B cell (primary cell): ENCODE results near the gene CHKA. TPM values are rescaled to one million over a fixed set of nuclear protein-coding genes. Genes with fewer than 3 reads are reported as not detected.

ENCODE experiments used
- ATAC-seq: fragments of 200-7000 bp; cut with Tn5 transposase; one replicate; pipeline ENCODE4 v1.10.0; 2021; ENCODE audit warnings: low read depth, mild to moderate bottlenecking, moderate number of reproducible peaks, moderate library complexity
- CTCF ChIA-PET: fragments of 350-600 bp; sonication (Branson Sonifier 250); formaldehyde crosslinking; loops from one replicate; lab custom pipeline; 2021; ENCODE audit warnings: antibody characterized with exemption, inconsistent platforms; lab: Charles Lee
- POLR2A ChIA-PET: fragments of 350-600 bp; sonication (Branson Sonifier 250); formaldehyde crosslinking; loops from one replicate; lab custom pipeline; 2021; ENCODE audit warnings: antibody characterized with exemption; lab: Charles Lee
- DNase-seq: peaks from one replicate; pipeline ENCODE4 v3.0.0; 2013
- H2AFZ ChIP-seq: 2 replicates; pipeline ENCODE4 v1.6.1; 2012; ENCODE audit warnings: mild to moderate bottlenecking, low read depth, low read length; ENCODE audit not compliant: insufficient read depth, poor library complexity, severe bottlenecking
- H3K27ac ChIP-seq, 2 donors: 1 replicate in 1 of 2; 2 replicates in 1 of 2; pipeline ENCODE4 v1.5.1; 2012 to 2013; ENCODE audit warnings: low read length in 2 of 2, mild to moderate bottlenecking in 2 of 2, moderate library complexity in 1 of 2
- H3K27me3 ChIP-seq, 4 experiments: fragments of 200-600 bp in 1 of 4; sonication (generic) in 1 of 4; replicated peaks in 1 of 4; 1 replicate in 2 of 4; 2 replicates in 2 of 4; pipeline versions ENCODE4 v1.6.1 to v1.7.0; 2013 to 2016; ENCODE audit warnings: low read length in 3 of 4, mild to moderate bottlenecking in 2 of 4, mixed read lengths in 1 of 4, moderate library complexity in 1 of 4; ENCODE audit not compliant: insufficient read depth in 4 of 4, control insufficient read depth in 3 of 4; ENCODE audit errors: control extremely low read depth in 1 of 4
- H3K36me3 ChIP-seq, 2 experiments: replicated peaks in 1 of 2; 1 replicate in 1 of 2; 2 replicates in 1 of 2; pipeline versions ENCODE4 v1.6.1 to v1.7.1; 2013; ENCODE audit warnings: low read length in 1 of 2; ENCODE audit not compliant: insufficient read depth in 2 of 2, control insufficient read depth in 1 of 2; ENCODE audit errors: control extremely low read depth in 1 of 2, extremely low read depth in 1 of 2
- H3K4me1 ChIP-seq, 2 donors: fragments of 200-600 bp in 1 of 2; sonication (generic) in 1 of 2; 1 replicate in 1 of 2; 2 replicates in 1 of 2; pipeline versions ENCODE4 v1.5.1 to v1.6.1; 2013 to 2017; ENCODE audit warnings: low read length in 2 of 2; ENCODE audit not compliant: control insufficient read depth in 2 of 2, insufficient read depth in 2 of 2
- H3K4me2 ChIP-seq: replicated peaks from 2 replicates; pipeline ENCODE3; 2012; ENCODE audit warnings: mild to moderate bottlenecking, low read depth, low read length; ENCODE audit not compliant: poor library complexity, severe bottlenecking
- H3K4me3 ChIP-seq, 5 experiments: fragments of 200-600 bp in 1 of 5; sonication (generic) in 1 of 5; 1 replicate in 3 of 5; 2 replicates in 2 of 5; pipeline versions ENCODE4 v1.5.1 to v1.7.0; 2011 to 2016; ENCODE audit warnings: low read length in 4 of 5, mild to moderate bottlenecking in 4 of 5, low read depth in 2 of 5, control low read depth in 1 of 5, moderate library complexity in 1 of 5; ENCODE audit not compliant: insufficient read depth in 1 of 5; ENCODE audit errors: control extremely low read depth in 1 of 5, extremely low read depth in 1 of 5
- H3K79me2 ChIP-seq: fragments of 200-600 bp; sonication (generic); one replicate; pipeline ENCODE4 v1.6.0; 2016; ENCODE audit warnings: low read length; ENCODE audit not compliant: control insufficient read depth, insufficient read depth
- H3K9ac ChIP-seq: fragments of 200-600 bp; sonication (generic); 2 replicates; pipeline ENCODE4 v1.6.1; 2017; ENCODE audit warnings: mild to moderate bottlenecking, low read length, moderate library complexity
- H3K9me3 ChIP-seq, 3 donors: one replicate each; pipeline versions ENCODE4 v1.6.1 to v1.7.1; 2013; ENCODE audit warnings: low read length in 2 of 3; ENCODE audit not compliant: control insufficient read depth in 2 of 3, insufficient read depth in 1 of 3; ENCODE audit errors: control extremely low read depth in 1 of 3
- H4K20me1 ChIP-seq: 2 replicates; pipeline ENCODE4 v1.6.0; 2012; ENCODE audit warnings: mild to moderate bottlenecking, low read length; ENCODE audit not compliant: insufficient read depth, control insufficient read depth, poor library complexity, severe bottlenecking
- H3K27ac Mint-ChIP-seq: one replicate; pipeline ENCODE4 v1.8.0; 2021; ENCODE audit warnings: mixed read lengths
- H3K27me3 Mint-ChIP-seq: one replicate; pipeline ENCODE4 v1.8.0; 2021; ENCODE audit warnings: mixed read lengths
- H3K4me1 Mint-ChIP-seq: one replicate; pipeline ENCODE4 v1.8.0; 2021; ENCODE audit warnings: mixed read lengths
- H3K4me3 Mint-ChIP-seq: one replicate; pipeline ENCODE4 v1.8.0; 2021; ENCODE audit warnings: mixed read lengths
- H3K9me3 Mint-ChIP-seq: one replicate; pipeline ENCODE4 v1.8.0; 2022; ENCODE audit warnings: mixed read lengths; ENCODE audit not compliant: insufficient read depth
- CTCF ChIP-seq: fragments of 200-600 bp; IDR thresholded peaks from one replicate; pipeline ENCODE4 v1.8.0; 2022; ENCODE audit warnings: antibody characterized with exemption, mild to moderate bottlenecking
- EZH2 ChIP-seq: IDR thresholded peaks from 2 replicates; pipeline ENCODE4 v1.6.1; 2012; ENCODE audit warnings: borderline replicate concordance, low read depth, mild to moderate bottlenecking, moderate library complexity, low read length; ENCODE audit not compliant: insufficient read depth, poor library complexity, severe bottlenecking
- WGBS: methylation state at CpG from one replicate; pipeline ENCODE4 v1.1.5; 2013; ENCODE audit warnings: missing lambda C conversion rate; ENCODE audit not compliant: insufficient coverage; 5-methylcytosine and 5-hydroxymethylcytosine counted together
- intact Hi-C: fragments of 100-400 bp; cut with micrococcal nuclease; formaldehyde crosslinking; loops from one replicate; pipeline ENCODE4 v1.10.0; 2022
- polyA plus RNA-seq: library from polyadenylated mRNA; depleted of rRNA; stranded (reverse); fragments of >200 nt; gene quantifications from 2 replicates; pipeline ENCODE4 v1.2.3, GENCODE V29; 2012
- total RNA-seq, 2 donors: library from RNA; stranded (reverse); fragments of 120-200 nt in 1 of 2; gene quantifications; 1 replicate in 1 of 2; 2 replicates in 1 of 2; pipeline versions ENCODE4 v1.2.3 to v1.2.4, GENCODE V29; 2013 to 2022

The CHKA gene
- total and polyA plus RNA-seq, 2 donors (not counting 1 experiment from before 2014, with no cell fraction given) = 10.6 to 20.6 TPM

DNA sequence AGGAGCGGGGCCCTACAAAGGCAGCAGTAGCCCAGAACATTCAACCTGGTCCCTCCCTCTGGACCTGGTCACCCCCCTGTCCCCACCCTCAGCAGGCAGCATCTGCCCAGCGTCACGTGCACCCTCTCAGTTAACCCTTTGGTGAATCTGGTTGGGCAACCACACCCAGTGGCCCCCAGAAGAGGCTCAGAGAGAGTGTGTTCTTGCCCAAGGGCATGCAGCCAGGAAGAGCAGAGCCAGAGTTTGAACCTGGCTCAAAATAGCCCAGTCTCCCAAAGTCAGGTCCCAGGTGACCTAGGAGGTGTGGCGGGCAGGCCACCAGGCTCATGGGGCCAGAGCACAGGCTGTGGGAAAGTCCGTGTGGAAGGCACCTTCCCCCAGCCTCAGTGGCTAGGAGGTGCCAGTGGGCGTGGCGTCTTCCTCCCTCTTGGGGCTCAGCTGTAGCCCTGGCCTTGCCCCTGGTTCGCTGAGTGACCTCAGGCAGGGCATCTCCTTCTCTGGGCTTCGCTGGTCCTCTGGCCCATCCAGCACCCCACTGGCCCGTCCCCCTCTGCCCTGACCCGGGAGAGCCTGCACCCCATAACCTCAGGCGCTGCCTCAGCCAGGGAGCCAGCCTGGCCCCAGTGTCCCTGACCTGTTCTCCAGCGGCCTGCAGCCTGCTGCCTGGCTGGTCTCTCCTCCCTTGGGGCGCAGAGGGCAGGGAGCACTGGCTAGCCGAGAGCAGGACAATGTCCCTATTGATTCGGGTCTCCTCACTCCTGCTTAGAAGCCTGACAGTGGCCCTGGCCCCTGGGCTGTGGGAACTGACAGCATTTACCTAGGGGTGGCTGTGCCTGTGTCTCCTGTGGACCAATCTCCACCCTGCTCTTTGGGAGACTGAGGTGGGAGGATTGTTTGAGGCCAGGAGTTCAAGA is 104.0 kb downstream of the CHKA start:
- Histone ChIP-seq H3K36me3 (no peaks in the 10 kb centered on the region), H3K27me3 (no peaks in the 10 kb centered on the region), H3K4me3 (no peak overlapping the region), H3K9ac (no peak overlapping the region), H3K79me2 (no peaks in the 10 kb centered on the region), H3K27ac (no peak overlapping the region), H2AFZ (no peak overlapping the region), H4K20me1 (no peaks in the 10 kb centered on the region), H3K4me1 (no peaks in the 10 kb centered on the region), H3K9me3 (no peaks in the 10 kb centered on the region), H3K4me2 (no peak overlapping the region)
- CTCF ChIA-PET = no interaction called here
- intact Hi-C loops = no loop called here
- Mint-ChIP-seq H3K27me3 (peaks cover 6% of the 10 kb centered on the region), H3K4me3 (no peak overlapping the region), H3K9me3 (no peaks in the 10 kb centered on the region), H3K4me1 (no peaks in the 10 kb centered on the region), H3K27ac (no peak overlapping the region)
- DNase-seq (no peak), ATAC-seq (no peak)
- POLR2A ChIA-PET = no interaction called here
- WGBS = 80% methylated on average over 16 of the region's 16 CpGs
- TF ChIP-seq EZH2 (no peak), CTCF (no peak)
